Ammon's horn (tissue), 1 donor: ENCODE data around the gene FMN2.

Experiments used
- DNase-seq: peaks from one replicate; pipeline ENCODE4 v3.0.0-alpha.2; 2016; ENCODE audit warnings: low spot score

FMN2 gene

GRCh38 chr1:240492832-240493440 is 401.3 kb downstream of the FMN2 start:
- no peak for DNase-seq

DNA sequence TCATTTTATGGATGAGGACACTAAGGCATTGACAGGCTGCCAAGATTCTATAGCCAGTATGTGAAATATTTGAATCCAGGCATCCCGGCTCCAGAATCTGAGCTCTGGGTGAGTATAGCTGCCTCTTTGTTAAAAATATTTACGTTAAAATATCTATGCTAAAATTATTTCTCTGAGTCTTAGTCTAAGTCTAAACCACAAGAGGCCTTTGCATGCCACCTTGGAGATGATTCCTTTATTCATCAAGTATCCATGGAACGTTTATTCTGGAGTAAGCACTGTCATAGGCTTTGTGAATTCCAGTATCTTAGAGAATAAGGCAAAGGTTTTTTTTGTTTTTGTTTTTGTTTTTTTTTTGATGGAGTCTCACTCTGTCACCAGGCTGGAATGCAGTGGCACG is 403.9 kb downstream of the FMN2 start:
- DNase-seq = no peak

DNA sequence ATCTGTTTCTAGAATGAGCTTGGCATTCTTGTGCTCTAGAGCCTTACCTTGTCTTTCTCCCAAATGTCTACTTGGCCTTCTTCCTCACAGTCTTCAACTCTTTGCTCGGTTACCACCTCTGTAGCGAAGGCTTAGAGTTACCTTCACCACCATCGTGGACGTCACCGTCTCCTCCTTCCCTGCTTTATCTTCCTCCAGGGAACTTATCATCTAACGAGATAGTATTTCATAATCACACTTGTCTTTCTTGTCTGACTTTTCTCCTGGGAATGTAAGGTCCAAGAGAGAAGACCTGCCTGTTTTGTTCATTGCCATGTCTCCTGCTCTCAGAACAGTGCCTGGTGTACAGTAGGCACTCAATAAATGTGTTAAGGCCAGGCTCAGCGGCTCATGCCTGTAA is 404.7 kb downstream of the FMN2 start:
- DNase-seq = no peak

GRCh38 chr1:240496941-240497340 is 405.3 kb downstream of the FMN2 start:
- no peak for DNase-seq

- DNase-seq = no peak
These were observed 406.2 kb downstream of the FMN2 start for GRCh38 chr1:240497908-240498307.

DNA sequence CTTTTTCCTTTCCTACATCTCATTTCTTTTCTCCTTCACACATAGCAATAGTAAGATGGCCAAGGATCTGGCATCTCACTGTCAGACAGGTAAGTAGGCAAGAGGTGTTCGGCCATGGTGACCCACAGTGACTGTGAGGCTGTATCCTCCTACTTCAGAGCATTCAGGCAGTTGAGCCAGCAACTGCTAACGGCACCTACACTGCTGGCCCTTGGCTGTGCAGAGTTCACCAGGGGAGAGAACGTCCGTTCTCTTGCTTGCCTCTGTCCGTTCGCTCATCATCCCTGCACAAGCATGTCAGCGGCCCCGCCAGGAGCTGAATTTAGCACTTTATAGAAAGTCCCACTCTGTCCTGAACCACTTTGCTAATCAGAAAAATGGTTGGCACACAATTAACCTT is 406.7 kb downstream of the FMN2 start:
- DNase-seq = no peak

DNA sequence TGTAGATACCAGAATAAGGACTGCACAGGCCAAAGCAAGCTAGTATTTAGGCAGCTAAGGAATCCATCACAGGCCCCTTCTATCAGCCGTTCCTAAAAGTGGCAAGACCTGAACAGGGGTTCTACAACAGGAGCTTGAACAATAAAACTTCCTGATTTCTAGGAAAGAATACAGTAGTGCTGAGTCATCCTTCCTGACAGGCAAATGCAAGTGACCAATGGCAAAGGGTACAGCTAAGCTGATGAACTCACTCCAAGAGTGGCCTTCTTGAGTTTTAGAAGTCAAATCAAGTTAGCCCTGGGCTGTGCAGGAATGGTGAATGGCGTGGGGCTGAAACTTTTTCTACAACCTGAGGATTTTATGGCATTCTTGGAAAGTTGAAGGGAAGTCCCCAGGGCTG is 407.3 kb downstream of the FMN2 start:
- no peak for DNase-seq

DNA sequence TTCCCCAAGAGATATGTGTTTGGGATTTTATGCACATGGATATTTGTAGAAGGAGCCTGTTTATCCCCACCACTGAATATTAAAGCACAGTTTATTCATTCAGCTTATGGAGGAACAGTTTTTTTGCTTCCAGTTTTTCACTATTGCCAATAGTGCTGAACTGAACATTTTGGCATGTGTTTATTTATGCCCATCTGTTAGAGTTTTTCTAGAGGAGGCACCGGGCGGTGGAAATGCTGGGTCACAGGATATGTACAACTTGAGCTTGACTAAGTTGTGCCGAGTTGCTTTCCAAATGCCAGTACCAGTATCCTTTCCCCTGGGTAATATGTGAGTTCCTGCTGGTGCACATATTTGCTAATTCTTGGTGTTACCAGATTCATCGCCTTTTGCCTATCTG is 409.0 kb downstream of the FMN2 start:
- DNase-seq = no peak

- DNase-seq = no peak
These were observed 409.4 kb downstream of the FMN2 start for GRCh38 chr1:240501115-240501514.

GRCh38 chr1:240503036-240503435 is 411.4 kb downstream of the FMN2 start:
- no peak for DNase-seq

- no peak for DNase-seq
These were observed 411.9 kb downstream of the FMN2 start for GRCh38 chr1:240503558-240503957.

GRCh38 chr1:240506176-240506575 is 414.5 kb downstream of the FMN2 start:
- DNase-seq = no peak

GRCh38 chr1:240508201-240508600 is 416.5 kb downstream of the FMN2 start:
- DNase-seq = no peak

- no peak for DNase-seq
These were observed 417.3 kb downstream of the FMN2 start for GRCh38 chr1:240508950-240509349.

DNA sequence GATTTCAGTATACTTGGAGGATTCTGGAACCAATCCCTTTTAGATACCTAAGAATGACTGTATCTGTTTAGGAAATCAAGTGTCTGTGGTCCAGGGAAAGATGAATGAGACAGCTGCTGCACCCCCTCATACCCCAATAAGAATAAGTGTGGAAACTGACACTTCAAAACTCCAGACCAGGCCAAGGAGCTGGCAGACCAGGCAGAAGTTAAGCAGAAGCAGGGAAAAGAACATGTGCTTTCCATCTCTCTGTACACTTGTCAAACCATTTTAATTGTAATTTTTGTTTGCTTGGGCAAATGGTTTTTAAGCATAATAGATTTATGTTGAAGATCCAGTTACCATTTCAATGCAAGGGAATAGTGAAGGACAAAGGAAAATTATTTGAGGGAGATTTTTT is 420.1 kb downstream of the FMN2 start:
- no peak for DNase-seq

- DNase-seq = no peak
These were observed 423.8 kb downstream of the FMN2 start for GRCh38 chr1:240515505-240515904.

- no peak for DNase-seq
These were observed 424.4 kb downstream of the FMN2 start for GRCh38 chr1:240516069-240516468.

GRCh38 chr1:240517891-240518290 is 426.2 kb downstream of the FMN2 start:
- no peak for DNase-seq

DNA sequence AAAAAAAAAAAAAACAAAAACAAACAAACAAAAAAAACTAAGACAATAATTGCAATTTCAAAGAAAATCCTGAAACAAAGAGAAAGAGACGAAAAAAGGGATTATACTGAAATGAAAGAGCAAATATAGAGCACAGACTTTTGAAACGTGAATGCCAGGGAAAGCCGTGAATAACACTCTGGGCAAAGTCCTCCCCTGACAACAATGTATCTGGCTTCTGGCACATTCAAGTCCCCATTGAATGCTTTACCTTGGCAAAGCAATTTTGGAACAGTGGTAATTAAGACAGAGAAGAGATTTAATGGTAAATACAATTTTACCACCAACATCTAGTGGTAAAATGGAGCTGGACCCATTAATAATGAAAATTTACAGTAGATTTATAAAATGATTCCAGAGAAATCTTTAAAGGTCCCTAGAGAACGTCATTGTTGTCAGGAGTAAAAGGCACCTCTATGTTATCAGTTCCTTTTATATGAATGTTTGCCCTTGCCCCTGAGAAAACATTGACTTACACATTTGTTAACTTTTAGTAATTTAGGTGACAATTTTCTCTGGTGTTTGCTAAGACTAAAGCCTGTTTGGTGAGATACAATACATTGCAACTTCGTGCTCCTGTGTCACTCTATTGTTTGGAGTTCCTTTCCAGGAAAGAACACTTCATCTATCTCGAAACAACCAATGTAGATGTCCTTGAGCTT is 430.6 kb downstream of the FMN2 start:
- no peak for DNase-seq

DNA sequence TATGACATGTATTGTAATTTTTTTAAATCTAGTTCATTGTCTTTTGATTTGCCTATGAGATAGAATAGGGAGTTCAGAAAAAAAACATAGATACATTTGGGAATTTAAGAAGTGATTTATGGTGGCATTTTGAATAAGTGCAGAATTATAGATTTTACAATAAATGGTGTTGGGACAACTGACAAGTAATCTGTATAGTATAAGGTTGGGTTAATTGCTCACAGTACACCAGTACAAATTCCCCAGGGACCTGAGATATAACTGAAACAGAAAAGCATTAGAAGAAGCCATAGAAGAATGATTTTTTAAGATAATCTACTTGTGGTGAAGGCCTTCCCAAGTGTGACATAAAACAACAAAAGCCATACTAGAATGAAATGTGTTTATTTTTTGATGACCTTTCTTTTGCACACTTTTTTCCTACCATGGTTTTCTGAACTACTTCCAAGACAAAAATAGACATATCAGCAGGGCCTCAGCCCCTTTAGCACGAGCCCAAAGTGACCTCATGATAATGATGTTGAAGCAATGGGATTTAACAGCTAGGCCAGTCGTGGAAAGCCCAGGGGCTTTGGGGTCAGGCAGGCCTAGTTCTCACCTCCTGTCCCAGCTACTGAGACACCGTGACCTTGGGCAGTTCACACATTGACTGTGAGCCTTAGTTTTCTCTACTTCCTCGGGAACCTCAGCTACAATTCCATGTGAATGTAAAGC is 432.8 kb downstream of the FMN2 start:
- DNase-seq = no peak
